Endothelial cell of umbilical vein (primary cell): ENCODE results near the gene EHF. TPM values are rescaled to one million over a fixed set of nuclear protein-coding genes. Genes with fewer than 3 reads are reported as not detected.
"Not testable (repeated sequence)": the region's sequence is repeated elsewhere in the genome, so short reads cannot be mapped to it uniquely, and the experiment has no call there.

Source experiments
- BruUV-seq: library from RNA; stranded (reverse); fragments of 400-500 nt; replicated peaks from 2 replicates; lab custom pipeline; 2021; lab: Mats Ljungman, UMichigan
- CTCF ChIA-PET: fragments of 300-600, 350-600 bp; sonication (Branson Sonifier 250); formaldehyde crosslinking; loops from one replicate; lab custom pipeline; 2021; ENCODE audit warnings: antibody characterized with exemption, inconsistent platforms; lab: Charles Lee
- POLR2A ChIA-PET: fragments of 300-600, 350-600 bp; sonication (Branson Sonifier 250); formaldehyde crosslinking; loops from one replicate; lab custom pipeline; 2021; ENCODE audit warnings: antibody characterized with exemption, inconsistent platforms; lab: Charles Lee
- DNase-seq: peaks from one replicate; pipeline ENCODE4 v3.0.0-alpha.2; 2011; ENCODE audit warnings: low read depth, low spot score
- FAIRE-seq: peaks from 2 replicates; lab custom pipeline; 2011; peaks lifted over from hg19 to GRCh38; lab: Jason Lieb, UNC
- H2AFZ ChIP-seq: 2 replicates; pipeline ENCODE4 v1.6.0; 2012; ENCODE audit warnings: low read depth, low read length, control low read depth, inconsistent platforms
- H3K27ac ChIP-seq: 2 replicates; pipeline ENCODE4 v1.5.1; 2011; ENCODE audit warnings: low read depth, mild to moderate bottlenecking, control low read depth, low read length, moderate library complexity; ENCODE audit not compliant: insufficient read depth
- H3K27me3 ChIP-seq, 2 experiments: 2 replicates each; pipeline versions ENCODE4 v1.6.0 to v1.6.1; 2011; ENCODE audit warnings: low read length in 2 of 2, mixed read lengths in 1 of 2; ENCODE audit not compliant: control insufficient read depth in 2 of 2, insufficient read depth in 2 of 2
- H3K36me3 ChIP-seq, 2 experiments: 2 replicates in 1 of 2; 3 replicates in 1 of 2; pipeline ENCODE4 v1.5.1; 2011; ENCODE audit warnings: low read length in 2 of 2, mild to moderate bottlenecking in 1 of 2, moderate library complexity in 1 of 2; ENCODE audit not compliant: control insufficient read depth in 2 of 2, insufficient read depth in 2 of 2; ENCODE audit errors: extremely low read depth in 1 of 2
- H3K4me1 ChIP-seq: 3 replicates; pipeline ENCODE4 v1.5.1; 2011; ENCODE audit warnings: mild to moderate bottlenecking, low read length; ENCODE audit not compliant: control insufficient read depth, insufficient read depth; ENCODE audit errors: extremely low read depth
- H3K4me2 ChIP-seq: 2 replicates; pipeline ENCODE4 v1.6.1; 2011; ENCODE audit warnings: low read length, control low read depth, mixed read lengths; ENCODE audit not compliant: insufficient read depth
- H3K4me3 ChIP-seq, 3 experiments: fragments of 200-600 bp in 1 of 3; sonication (generic), shearing (Covaris generic) in 1 of 3; replicated peaks in 1 of 3; 2 replicates each; pipeline ENCODE4 v1.5.1; 2011 to 2016; ENCODE audit warnings: control low read depth in 3 of 3, low read length in 3 of 3, mild to moderate bottlenecking in 2 of 3, inconsistent platforms in 1 of 3, low read depth in 1 of 3, moderate library complexity in 1 of 3; ENCODE audit not compliant: insufficient read depth in 1 of 3
- H3K79me2 ChIP-seq: 2 replicates; pipeline ENCODE4 v1.6.0; 2012; ENCODE audit warnings: low read length, inconsistent platforms; ENCODE audit not compliant: control insufficient read depth, insufficient read depth
- H3K9ac ChIP-seq: replicated peaks from 2 replicates; pipeline ENCODE3; 2011; ENCODE audit warnings: low read length, control low read depth; ENCODE audit not compliant: insufficient read depth; ENCODE audit errors: extremely low read depth
- H3K9me1 ChIP-seq: replicated peaks from 3 replicates; pipeline ENCODE4 v1.6.0; 2011; ENCODE audit warnings: mild to moderate bottlenecking, low read length; ENCODE audit not compliant: control insufficient read depth, insufficient read depth; ENCODE audit errors: extremely low read depth
- H3K9me3 ChIP-seq: replicated peaks from 2 replicates; pipeline ENCODE4 v1.5.1; 2012; ENCODE audit warnings: low read length, inconsistent platforms; ENCODE audit not compliant: control insufficient read depth, insufficient read depth
- H4K20me1 ChIP-seq: replicated peaks from 2 replicates; pipeline ENCODE3; 2011; ENCODE audit warnings: mild to moderate bottlenecking, low read length; ENCODE audit not compliant: control insufficient read depth, insufficient read depth; ENCODE audit errors: extremely low read depth
- EZH2 ChIP-seq: IDR thresholded peaks from 2 replicates; pipeline ENCODE4 v1.6.1; 2012; ENCODE audit warnings: borderline replicate concordance, low read depth, mild to moderate bottlenecking, moderate library complexity, low read length, inconsistent platforms; ENCODE audit not compliant: severe bottlenecking
- FOS ChIP-seq: IDR thresholded peaks from 2 replicates; pipeline ENCODE4 v1.6.1; 2011; ENCODE audit warnings: mild to moderate bottlenecking, low read length, moderate library complexity, borderline replicate concordance; ENCODE audit not compliant: insufficient read depth
- GATA2 ChIP-seq: IDR thresholded peaks from 2 replicates; pipeline ENCODE4 v1.7.0; 2011; ENCODE audit warnings: low read depth, mild to moderate bottlenecking, moderate library complexity, mixed read lengths, low read length; ENCODE audit not compliant: insufficient read length, insufficient read depth
- JUN ChIP-seq: IDR thresholded peaks from 2 replicates; pipeline ENCODE4 v1.6.1; 2011; ENCODE audit warnings: borderline replicate concordance, low read depth; ENCODE audit not compliant: insufficient read length, insufficient read depth
- MYC ChIP-seq: IDR thresholded peaks from one replicate; pipeline ENCODE4 v1.6.1; 2011; ENCODE audit warnings: mild to moderate bottlenecking, low read depth, low read length
- POLR2A ChIP-seq: IDR thresholded peaks from 2 replicates; pipeline ENCODE4 v1.6.1; 2012; ENCODE audit warnings: low read depth, mild to moderate bottlenecking, control low read depth, low read length
- dilution Hi-C: fragments of 300-500 bp; cut with MboI; formaldehyde crosslinking; loops from one replicate; pipeline ENCODE4 v1.15.0; 2019; ENCODE audit warnings: low sequenced_read_pairs; ENCODE audit not compliant: extremely low pct_ligation_motif_present
- intact Hi-C: fragments of 100-400 bp; cut with micrococcal nuclease; formaldehyde crosslinking; loops from one replicate; pipeline ENCODE4 v1.10.0; 2022
- polyA plus RNA-seq, 4 experiments: library from polyadenylated mRNA; depleted of rRNA in 3 of 4; stranded (reverse) in 3 of 4; unstranded in 1 of 4; fragments of >200 nt; gene quantifications; 2 replicates each; pipeline versions ENCODE4 v1.2.1 to v1.2.3, GENCODE V29; 2011 to 2012; ENCODE audit warnings: missing spikeins in 1 of 4
- total RNA-seq: library from RNA; stranded (reverse); gene quantifications from 2 replicates; pipeline ENCODE4 v1.2.3, GENCODE V29; 2021
- TF ChIP-seq, protein P1 (sequence below), 2 donors: IDR thresholded peaks; 1 replicate in 1 of 2; 2 replicates in 1 of 2; pipeline ENCODE4 v1.5.1; 2011; ENCODE audit warnings: low read length in 2 of 2, mild to moderate bottlenecking in 2 of 2, moderate library complexity in 2 of 2, control low read depth in 1 of 2, inconsistent platforms in 1 of 2, low read depth in 1 of 2; ENCODE audit not compliant: insufficient read depth in 1 of 2; ENCODE audit errors: extremely low read depth in 1 of 2
- TF ChIP-seq, protein P2 (sequence below): IDR thresholded peaks from 2 replicates; pipeline ENCODE4 v1.6.1; 2011; ENCODE audit not compliant: insufficient read depth, insufficient read length

The EHF gene
- total and polyA plus RNA-seq, 2 donors (not counting 3 experiments of a cell fraction or from before 2014, with no cell fraction given), result not detected

DNA sequence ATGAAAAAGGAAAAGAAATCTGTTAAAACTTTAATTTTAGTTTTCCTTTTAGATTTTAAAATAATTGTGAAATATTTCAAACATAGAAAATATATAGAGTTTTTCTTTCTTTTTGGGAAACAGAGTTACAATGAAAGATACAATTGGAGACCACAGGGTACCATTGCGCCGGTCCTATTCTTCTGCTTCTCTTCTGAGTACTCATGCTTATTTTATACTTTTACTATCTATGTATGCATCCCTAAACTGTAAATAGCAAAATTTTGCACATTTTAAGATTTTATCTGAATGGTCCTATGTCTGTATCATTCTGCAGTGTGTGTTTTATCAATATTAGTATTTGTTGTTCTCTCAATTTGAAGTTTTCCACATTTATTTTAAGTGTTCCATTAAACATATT, 65.0 kb downstream of the EHF start:
- CTCF ChIA-PET, result interaction anchor here (1.1 kb wide), 1 partner anchor 100 kb away, joined by 3 read pairs; no protein-coding TSS in a partner anchor
- H4K20me1 ChIP-seq, result no peaks in the 10 kb centered on the region
- intact Hi-C loops (no loop called here), dilution Hi-C loops (no loop called here)
- H3K9ac ChIP-seq, result no peak overlapping the region
- POLR2A ChIA-PET, result no interaction called here
- TF ChIP-seq, protein P1, sequence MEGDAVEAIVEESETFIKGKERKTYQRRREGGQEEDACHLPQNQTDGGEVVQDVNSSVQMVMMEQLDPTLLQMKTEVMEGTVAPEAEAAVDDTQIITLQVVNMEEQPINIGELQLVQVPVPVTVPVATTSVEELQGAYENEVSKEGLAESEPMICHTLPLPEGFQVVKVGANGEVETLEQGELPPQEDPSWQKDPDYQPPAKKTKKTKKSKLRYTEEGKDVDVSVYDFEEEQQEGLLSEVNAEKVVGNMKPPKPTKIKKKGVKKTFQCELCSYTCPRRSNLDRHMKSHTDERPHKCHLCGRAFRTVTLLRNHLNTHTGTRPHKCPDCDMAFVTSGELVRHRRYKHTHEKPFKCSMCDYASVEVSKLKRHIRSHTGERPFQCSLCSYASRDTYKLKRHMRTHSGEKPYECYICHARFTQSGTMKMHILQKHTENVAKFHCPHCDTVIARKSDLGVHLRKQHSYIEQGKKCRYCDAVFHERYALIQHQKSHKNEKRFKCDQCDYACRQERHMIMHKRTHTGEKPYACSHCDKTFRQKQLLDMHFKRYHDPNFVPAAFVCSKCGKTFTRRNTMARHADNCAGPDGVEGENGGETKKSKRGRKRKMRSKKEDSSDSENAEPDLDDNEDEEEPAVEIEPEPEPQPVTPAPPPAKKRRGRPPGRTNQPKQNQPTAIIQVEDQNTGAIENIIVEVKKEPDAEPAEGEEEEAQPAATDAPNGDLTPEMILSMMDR (IDR thresholded peaks at IDR 0.05; ENCODE audit: extremely low read depth in 1 of 2, insufficient read depth in 1 of 2, low read depth in 1 of 2, low read length in 2 of 2), result no peak
- no peak for TF ChIP-seq MYC
- TF ChIP-seq, protein P2, sequence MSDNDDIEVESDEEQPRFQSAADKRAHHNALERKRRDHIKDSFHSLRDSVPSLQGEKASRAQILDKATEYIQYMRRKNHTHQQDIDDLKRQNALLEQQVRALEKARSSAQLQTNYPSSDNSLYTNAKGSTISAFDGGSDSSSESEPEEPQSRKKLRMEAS, result no peak
- TF ChIP-seq EZH2, result no peak
- TF ChIP-seq JUN, result no peak
- TF ChIP-seq FOS, result no peak
- TF ChIP-seq POLR2A, result no peak
- TF ChIP-seq GATA2, result no peak
- no peaks in the 10 kb centered on the region for H3K36me3 ChIP-seq
- H3K9me1 ChIP-seq, result no peaks in the 10 kb centered on the region
- BruUV-seq, result no TSS peak
- no peak overlapping the region for H3K27ac ChIP-seq
- H3K4me3 ChIP-seq, result no peak overlapping the region
- H3K79me2 ChIP-seq, result no peaks in the 10 kb centered on the region
- no peak for DNase-seq
- H3K9me3 ChIP-seq, result no peaks in the 10 kb centered on the region
- peaks cover 14% of the 10 kb centered on the region for H3K4me1 ChIP-seq
- H3K4me2 ChIP-seq, result no peak overlapping the region
- FAIRE-seq, result no peak
- H3K27me3 ChIP-seq, result no peaks in the 10 kb centered on the region
- no peak overlapping the region for H2AFZ ChIP-seq

DNA sequence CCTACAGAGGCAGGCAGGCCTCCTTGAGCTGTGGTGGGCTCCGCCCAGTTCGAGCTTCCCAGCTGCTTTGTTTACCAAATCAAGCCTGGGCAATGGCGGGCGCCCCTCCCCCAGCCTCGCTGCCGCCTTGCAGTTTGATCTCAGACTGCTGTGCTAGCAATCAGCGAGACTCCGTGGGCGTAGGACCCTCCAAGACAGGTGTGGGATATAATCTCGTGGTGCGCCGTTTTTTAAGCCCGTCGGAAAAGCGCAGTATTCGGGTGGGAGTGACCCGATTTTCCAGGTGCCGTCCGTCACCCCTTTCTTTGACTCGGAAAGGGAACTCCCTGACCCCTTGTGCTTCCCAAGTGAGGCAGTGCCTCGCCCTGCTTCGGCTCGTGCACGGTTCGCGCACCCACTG, 71.4 kb downstream of the EHF start:
- FAIRE-seq, CTCF ChIA-PET, POLR2A ChIA-PET, H3K27me3 ChIP-seq, H3K36me3 ChIP-seq, dilution Hi-C loops, H3K27ac ChIP-seq, H3K4me2 ChIP-seq, H4K20me1 ChIP-seq, H3K9me1 ChIP-seq, H3K79me2 ChIP-seq, DNase-seq, H3K4me3 ChIP-seq, BruUV-seq, intact Hi-C loops, H2AFZ ChIP-seq, H3K4me1 ChIP-seq, H3K9ac ChIP-seq, H3K9me3 ChIP-seq: not testable (repeated sequence)
